Bronchial epithelial cell (primary cell): Measurements from ENCODE around the gene PSMG4. TPM values are rescaled to one million over a fixed set of nuclear protein-coding genes. Genes with fewer than 3 reads are reported as not detected.

Source experiments
- DNase-seq: peaks from one replicate; pipeline ENCODE4 v3.0.0-alpha.2; 2010; ENCODE audit warnings: low read depth
- FAIRE-seq: peaks from 2 replicates; lab custom pipeline; 2011; peaks lifted over from hg19 to GRCh38; lab: Jason Lieb, UNC
- H3K27me3 ChIP-seq: 2 replicates; pipeline ENCODE4 v1.5.1; 2011; ENCODE audit warnings: low read length; ENCODE audit not compliant: control insufficient read depth, insufficient read depth
- H3K36me3 ChIP-seq: 2 replicates; pipeline ENCODE4 v1.5.1; 2011; ENCODE audit warnings: low read length; ENCODE audit not compliant: control insufficient read depth, insufficient read depth
- H3K4me3 ChIP-seq: 2 replicates; pipeline ENCODE4 v1.5.1; 2011; ENCODE audit warnings: mild to moderate bottlenecking, low read depth, low read length, control low read depth
- total RNA-seq: library from RNA; depleted of rRNA; stranded (reverse); fragments of >200 nt; gene quantifications from 2 replicates; pipeline ENCODE4 v1.2.1, GENCODE V29; 2014
- TF ChIP-seq, protein P1 (sequence below): IDR thresholded peaks from 2 replicates; pipeline ENCODE4 v1.5.1; 2011; ENCODE audit warnings: mild to moderate bottlenecking, moderate library complexity, low read length, control low read depth, inconsistent platforms; ENCODE audit not compliant: insufficient read depth, severe bottlenecking

The PSMG4 gene
- total RNA-seq, 1 donor from 2014 or later, result 15.5 TPM

DNA sequence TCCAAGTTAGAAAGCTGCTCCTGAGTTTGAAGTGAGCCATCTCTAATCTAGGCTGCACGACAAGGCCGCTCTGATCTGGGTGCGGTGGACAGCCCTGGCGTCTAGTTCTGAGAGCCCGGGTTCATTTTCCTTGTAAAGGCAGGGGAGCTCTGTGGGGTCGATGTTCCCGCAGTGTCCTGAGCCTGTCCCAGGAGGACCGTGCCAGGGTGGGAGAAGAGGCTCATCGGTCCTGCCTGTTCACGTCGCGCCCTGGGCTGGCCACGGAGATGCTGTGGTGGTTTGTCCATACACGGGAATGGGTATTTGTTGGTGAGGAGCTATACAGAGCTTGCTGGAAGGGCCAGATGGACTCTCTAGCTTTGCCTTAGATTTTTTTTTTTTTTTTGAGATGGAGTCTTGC, 27.0 kb downstream of the PSMG4 start:
- Histone ChIP-seq H3K36me3 (peaks cover 16% of the 10 kb centered on the region), H3K27me3 (no peaks in the 10 kb centered on the region), H3K4me3 (no peak overlapping the region)
- FAIRE-seq, result peak; percentile 28
- no peak for DNase-seq
- TF ChIP-seq, protein P1, sequence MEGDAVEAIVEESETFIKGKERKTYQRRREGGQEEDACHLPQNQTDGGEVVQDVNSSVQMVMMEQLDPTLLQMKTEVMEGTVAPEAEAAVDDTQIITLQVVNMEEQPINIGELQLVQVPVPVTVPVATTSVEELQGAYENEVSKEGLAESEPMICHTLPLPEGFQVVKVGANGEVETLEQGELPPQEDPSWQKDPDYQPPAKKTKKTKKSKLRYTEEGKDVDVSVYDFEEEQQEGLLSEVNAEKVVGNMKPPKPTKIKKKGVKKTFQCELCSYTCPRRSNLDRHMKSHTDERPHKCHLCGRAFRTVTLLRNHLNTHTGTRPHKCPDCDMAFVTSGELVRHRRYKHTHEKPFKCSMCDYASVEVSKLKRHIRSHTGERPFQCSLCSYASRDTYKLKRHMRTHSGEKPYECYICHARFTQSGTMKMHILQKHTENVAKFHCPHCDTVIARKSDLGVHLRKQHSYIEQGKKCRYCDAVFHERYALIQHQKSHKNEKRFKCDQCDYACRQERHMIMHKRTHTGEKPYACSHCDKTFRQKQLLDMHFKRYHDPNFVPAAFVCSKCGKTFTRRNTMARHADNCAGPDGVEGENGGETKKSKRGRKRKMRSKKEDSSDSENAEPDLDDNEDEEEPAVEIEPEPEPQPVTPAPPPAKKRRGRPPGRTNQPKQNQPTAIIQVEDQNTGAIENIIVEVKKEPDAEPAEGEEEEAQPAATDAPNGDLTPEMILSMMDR, result no peak

DNA sequence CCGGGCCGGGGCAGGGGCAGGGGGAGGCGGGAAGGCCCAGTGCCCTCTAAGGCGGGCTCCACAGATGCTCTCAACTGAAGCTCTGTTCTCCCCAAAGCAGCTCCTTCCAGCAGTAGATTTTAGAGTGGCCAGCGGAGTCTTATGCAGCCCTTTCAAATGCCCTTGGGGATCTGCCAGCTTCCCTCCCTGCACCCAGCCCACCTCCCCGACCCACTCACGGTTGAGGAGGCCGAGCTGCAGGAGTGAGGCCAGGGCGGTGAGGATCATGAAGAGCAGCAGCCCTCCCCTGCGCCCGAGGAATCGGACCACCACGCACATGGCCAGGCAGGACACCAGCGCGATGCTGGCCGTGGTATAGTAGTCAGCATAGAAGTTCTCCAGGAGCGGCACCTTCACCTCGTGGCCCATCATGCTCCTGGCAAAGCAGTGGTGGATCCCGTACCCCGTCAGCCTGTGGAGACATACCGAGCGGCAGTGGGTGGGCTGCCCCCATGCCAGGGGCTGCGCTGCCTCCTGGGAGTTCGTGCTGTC, 28.0 kb downstream of the PSMG4 start:
- no peak for DNase-seq

DNA sequence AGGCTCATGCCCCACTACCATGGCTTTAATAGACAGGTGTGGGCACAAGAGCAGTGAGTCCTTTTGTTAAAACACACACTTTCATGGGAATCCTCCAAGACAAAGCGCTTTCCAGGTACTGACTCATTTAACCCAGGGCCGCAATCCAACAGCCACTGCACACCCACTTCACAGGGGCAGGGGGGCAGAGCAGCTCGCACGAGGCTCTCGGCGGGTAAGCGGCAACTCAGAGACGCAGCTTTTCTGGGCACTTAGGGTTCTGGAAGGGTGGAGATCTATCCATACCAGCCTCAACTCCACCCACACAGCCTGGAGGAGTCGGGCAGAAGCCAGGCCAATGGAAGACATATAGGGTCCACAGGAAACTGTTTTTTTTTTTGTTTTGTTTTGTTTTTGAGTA, 28.6 kb downstream of the PSMG4 start:
- H3K4me3 ChIP-seq, result no peak overlapping the region
- no peaks in the 10 kb centered on the region for H3K27me3 ChIP-seq
- peaks cover 17% of the 10 kb centered on the region for H3K36me3 ChIP-seq
- TF ChIP-seq, protein P1, result no peak
- DNase-seq (no peak), FAIRE-seq (no peak)

More for the DNA sequence above, 28.0 kb downstream of the PSMG4 start:
- Histone ChIP-seq H3K27me3 (no peaks in the 10 kb centered on the region), H3K4me3 (no peak overlapping the region), H3K36me3 (peaks cover 17% of the 10 kb centered on the region)
- TF ChIP-seq, protein P1, result no peak
- FAIRE-seq, result no peak

DNA sequence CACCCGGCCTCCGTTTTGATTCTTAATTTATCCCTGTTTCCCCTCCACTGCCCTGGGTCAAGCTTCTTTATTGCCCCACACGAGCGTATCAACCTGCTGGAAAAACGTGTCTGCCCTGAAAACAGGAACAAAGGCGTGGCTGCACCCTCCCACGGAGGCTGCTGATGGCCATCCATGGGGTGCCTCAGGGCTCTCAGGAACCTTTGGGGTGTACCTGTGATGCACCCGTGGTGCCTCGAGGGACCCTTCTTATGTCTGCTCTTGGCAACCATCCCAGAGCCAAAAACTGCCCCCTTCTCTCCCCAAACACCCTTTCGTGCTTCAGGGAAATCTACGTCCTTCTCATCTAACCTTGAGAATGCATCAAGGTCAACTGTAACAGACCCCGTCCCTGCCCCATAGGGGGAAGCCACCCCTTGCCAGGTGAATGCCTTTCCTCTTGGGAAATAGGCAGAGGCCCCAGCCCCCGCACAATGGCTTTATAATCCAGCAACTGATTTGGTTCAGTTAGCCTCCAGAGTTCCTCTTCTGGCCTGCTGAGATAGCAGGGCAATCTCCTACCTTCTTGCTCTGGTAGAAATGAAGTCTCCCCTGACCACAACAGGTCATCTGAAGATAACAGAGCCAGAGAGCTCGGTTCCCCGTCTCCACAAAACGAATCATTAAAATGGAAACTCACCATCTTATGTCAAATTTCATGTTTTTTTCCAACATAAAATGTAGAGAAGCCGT, 29.4 kb downstream of the PSMG4 start:
- Histone ChIP-seq H3K36me3 (peaks cover 19% of the 10 kb centered on the region), H3K27me3 (no peaks in the 10 kb centered on the region), H3K4me3 (no peak overlapping the region)
- TF ChIP-seq, protein P1, result no peak
- DNase-seq, result no peak
- FAIRE-seq, result no peak

DNA sequence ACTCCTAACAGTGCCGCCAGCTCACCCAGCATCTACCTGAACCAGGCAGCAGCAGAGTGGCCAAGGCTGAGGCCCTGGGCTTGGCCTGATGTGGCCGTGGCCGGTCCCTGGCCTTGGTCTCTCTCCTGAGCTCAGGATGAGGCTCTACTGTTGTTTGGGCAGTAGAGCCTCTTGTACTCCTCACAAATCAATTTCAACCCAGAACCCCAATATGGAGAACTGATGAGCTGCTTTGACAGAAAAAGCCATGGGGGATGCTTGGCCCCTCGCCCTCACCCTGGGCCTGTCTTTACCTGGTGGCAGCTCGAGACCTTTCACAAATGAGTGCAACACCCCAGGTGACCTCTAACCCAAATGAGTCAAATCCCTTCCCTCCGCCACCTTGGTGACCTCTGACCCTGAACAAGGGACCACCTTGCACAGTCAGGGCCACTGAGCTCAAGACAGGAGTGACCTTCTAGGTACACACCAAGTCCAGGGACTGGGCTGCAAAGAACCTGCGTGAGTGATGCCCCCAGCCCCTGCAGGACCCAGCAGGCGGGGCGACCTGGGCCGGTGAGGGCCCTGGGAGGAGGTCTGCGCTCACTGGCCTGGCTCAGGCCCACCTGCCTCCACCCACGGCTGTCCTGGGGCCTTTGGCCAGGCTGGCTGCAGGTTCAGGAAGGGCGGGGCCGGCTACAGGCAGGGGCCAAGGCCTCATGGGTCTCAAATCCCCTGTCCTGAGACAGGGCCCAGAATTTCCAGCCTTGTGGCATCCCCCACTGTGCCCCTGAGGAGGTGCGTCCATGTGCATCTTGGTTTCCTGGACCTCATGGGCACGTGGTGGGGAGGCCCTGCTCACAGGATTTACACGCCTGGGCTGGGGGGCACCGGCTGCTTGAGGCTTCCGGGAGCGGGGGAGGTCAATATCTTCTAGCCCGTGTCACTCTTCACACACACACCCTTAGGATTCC, 30.2 kb downstream of the PSMG4 start:
- peaks cover 12% of the 10 kb centered on the region for H3K36me3 ChIP-seq
- DNase-seq (no peak), FAIRE-seq (no peak)
- H3K27me3 ChIP-seq, result no peaks in the 10 kb centered on the region
- TF ChIP-seq, protein P1, result no peak
- no peak overlapping the region for H3K4me3 ChIP-seq
